Esophagus squamous epithelium (tissue), 4 donors: ENCODE results near the gene POU3F2.

Experiments
- CTCF ChIP-seq, 6 experiments: fragments of 450-650 bp in 4 of 6; fragments of 200-600 bp in 2 of 6; sonication (generic) in 2 of 6; IDR thresholded peaks; one replicate each; pipeline ENCODE4 v1.5.1; 2016 to 2019; ENCODE audit warnings: antibody characterized with exemption in 6 of 6, mild to moderate bottlenecking in 4 of 6, moderate library complexity in 4 of 6
- POLR2A ChIP-seq, 4 donors: fragments of 450-650 bp; IDR thresholded peaks; one replicate each; pipeline ENCODE4 v1.6.1; 2017; ENCODE audit warnings: antibody characterized with exemption in 4 of 4, mild to moderate bottlenecking in 4 of 4, moderate library complexity in 3 of 4

- no peak for TF ChIP-seq CTCF (IDR thresholded peaks at IDR 0.05)
- no peak for TF ChIP-seq POLR2A (IDR thresholded peaks at IDR 0.05)
Observed at GRCh38 chr6:98840385-98840784, 6.0 kb downstream of the POU3F2 start.
